HG03439 (cell line): ENCODE measurements around the gene C7orf25.
"Not testable (repeated sequence)": the region's sequence is repeated elsewhere in the genome, so short reads cannot be mapped to it uniquely, and the experiment has no call there.

Source experiments
- ATAC-seq: cut with Tn5 transposase; IDR thresholded peaks from one replicate; pipeline ENCODE4 v1.9.1; 2021; ENCODE audit warnings: mild to moderate bottlenecking, moderate library complexity; ENCODE audit not compliant: unreplicated experiment

The C7orf25 gene

GRCh38 chr7:42930889-42931288 is 19.0 kb upstream of the C7orf25 start:
- ATAC-seq, result no peak

DNA sequence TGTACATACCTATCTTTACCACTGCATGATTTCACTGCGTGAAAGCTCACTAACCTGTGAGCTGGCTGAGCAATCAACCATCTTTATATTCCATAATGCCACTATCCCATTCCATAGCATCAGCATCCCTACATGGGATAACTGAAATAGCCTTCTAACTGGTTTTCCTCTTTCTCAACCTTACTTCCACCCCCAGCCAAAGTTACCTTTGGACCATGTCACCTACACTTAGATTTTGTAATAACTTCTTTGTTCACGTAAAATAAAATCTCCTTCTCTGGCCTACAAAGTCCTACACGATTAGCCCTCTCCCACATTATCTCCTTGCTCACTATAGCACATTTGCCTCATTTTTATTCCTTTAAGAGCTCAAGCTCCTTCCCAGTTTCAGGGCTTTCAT is 17.6 kb upstream of the C7orf25 start:
- no peak for ATAC-seq

- no peak for ATAC-seq
These were observed 16.9 kb upstream of the C7orf25 start for GRCh38 chr7:42928754-42929153.

GRCh38 chr7:42926204-42926603 is 14.3 kb upstream of the C7orf25 start:
- ATAC-seq, result no peak

- no peak for ATAC-seq
These were observed 13.8 kb upstream of the C7orf25 start for GRCh38 chr7:42925630-42926029.

- ATAC-seq, result no peak
These were observed 12.5 kb upstream of the C7orf25 start for GRCh38 chr7:42924223-42924838.

- ATAC-seq, result no peak
These were observed 10.3 kb upstream of the C7orf25 start for GRCh38 chr7:42922017-42922753.

GRCh38 chr7:42915356-42915755 is 3.5 kb upstream of the C7orf25 start:
- ATAC-seq, result no peak

- ATAC-seq, result no peak
These were observed 2.7 kb upstream of the C7orf25 start for GRCh38 chr7:42914421-42915045.

GRCh38 chr7:42914009-42914408 is 2.1 kb upstream of the C7orf25 start:
- no peak for ATAC-seq

- no peak for ATAC-seq
These were observed 1.7 kb upstream of the C7orf25 start for GRCh38 chr7:42913591-42913990.

DNA sequence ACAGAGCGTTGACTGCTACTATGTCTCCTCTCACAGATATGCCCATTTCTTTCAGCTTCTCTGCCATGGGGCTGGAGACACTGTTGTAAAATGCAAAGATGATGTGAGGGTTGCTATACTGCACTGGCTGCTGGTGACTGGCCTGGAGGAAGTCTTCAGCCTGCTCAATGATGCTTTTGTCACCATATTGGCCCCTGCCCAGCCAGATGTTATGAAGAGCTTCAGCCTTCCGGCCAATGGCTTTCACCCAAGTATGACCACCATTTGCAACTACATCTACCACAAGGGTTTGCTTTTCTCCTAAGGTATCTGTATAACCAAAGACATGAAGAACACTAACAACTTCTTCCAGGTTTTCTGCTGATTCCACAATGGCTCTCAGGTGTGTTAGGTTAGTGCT is 1.6 kb downstream of the C7orf25 start:
- no peak for ATAC-seq

- no peak for ATAC-seq
These were observed 4.6 kb downstream of the C7orf25 start for GRCh38 chr7:42907316-42907715.

GRCh38 chr7:42906181-42906580 is 5.7 kb downstream of the C7orf25 start:
- ATAC-seq, result no peak

- no peak for ATAC-seq
These were observed 9.5 kb downstream of the C7orf25 start for GRCh38 chr7:42902331-42902730.

GRCh38 chr7:42900842-42901241 is 11.0 kb downstream of the C7orf25 start:
- no peak for ATAC-seq

DNA sequence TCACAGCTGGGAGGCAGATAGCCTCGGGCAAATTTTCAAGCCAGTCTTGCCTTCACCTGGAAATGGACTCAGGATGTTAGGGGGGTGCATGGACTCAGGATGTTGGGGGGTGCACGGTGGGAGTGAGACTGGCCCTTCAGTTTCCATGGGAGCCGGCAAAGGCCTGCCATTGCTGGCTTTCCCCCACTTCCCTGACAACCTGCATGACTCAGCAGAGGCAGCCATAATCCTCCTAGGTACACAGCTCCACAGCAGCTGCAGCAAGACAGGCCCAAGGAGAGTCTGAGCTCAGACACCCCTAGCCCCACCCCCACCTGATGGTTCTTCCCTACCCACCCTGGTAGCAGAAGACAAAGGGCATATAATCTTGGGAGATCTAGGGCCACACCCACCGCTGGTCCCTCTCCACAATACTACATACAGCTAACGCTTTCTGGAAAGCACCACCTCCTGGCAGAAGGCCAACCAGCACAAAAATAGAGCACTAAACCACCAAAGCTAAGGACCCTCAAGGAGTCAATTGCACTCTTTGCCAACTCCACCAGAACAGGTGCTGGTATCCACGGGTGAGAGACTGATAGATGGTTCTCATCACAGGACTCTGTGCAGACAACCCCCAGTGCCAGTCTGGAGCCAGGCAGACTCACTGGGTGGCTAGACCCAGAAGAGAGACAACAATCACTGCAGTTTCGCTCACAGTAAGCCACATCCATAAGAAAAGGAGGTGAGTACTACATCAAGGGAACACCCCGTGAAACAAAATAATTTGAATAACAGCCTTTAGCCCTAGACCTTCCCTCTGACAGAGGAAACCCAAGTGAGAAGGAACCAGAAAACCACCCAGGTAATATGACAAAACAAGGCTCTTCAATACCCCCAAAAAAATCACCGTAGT is 18.3 kb downstream of the C7orf25 start:
- no peak for ATAC-seq

- ATAC-seq, result no peak
These were observed 24.9 kb downstream of the C7orf25 start for GRCh38 chr7:42886893-42887505.

DNA sequence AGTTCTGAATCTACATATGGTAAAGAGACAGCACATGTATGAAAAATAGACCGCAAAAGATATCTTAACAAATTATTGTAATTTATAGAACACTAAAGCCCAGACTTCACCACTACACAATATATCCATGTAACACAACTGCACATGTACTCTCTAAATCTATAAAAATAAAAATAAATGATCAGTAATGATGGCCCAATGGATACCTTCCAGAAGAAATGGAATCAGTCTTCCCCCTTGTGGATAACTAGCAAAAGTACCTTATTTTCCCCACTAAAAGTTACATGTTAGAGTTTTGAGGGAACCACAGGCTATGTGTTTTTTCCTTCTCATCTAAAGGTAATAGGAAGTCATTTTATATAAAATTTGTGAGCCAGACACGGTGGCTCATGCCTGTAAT is 25.7 kb downstream of the C7orf25 start:
- no peak for ATAC-seq

DNA sequence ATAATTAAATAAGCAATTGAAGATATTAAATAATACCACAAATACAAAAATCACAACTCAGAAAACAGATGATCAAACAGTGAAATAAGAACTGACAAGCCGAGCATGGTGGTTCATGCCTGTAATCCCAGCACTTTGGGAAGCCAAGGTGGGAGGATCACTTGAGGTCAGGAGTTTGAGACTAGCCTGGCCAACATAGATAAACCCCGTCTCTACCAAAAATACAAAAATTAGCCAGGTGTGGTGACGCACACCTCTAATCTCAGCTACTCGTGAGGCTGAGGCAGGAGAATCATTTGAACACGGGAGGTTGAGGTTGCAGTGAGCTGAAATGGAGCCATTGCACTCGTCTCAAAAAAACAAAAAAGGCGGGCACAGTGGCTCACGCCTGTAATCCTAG is 26.7 kb downstream of the C7orf25 start:
- ATAC-seq, result not testable (repeated sequence)

GRCh38 chr7:42883950-42884349 is 27.9 kb downstream of the C7orf25 start:
- ATAC-seq, result no peak
